Upper lobe of left lung (tissue), 6 donors: ENCODE data around the gene GAK. TPM values are rescaled to one million over a fixed set of nuclear protein-coding genes. Genes with fewer than 3 reads are reported as not detected.

Experiments
- ATAC-seq, 2 donors: fragments of 200-7000 bp; cut with Tn5 transposase; one replicate each; pipeline ENCODE4 v1.9.1; 2022; ENCODE audit warnings: mild to moderate bottlenecking in 2 of 2, moderate library complexity in 2 of 2; ENCODE audit not compliant: low FRiP score in 2 of 2
- DNase-seq, 2 donors: peaks; one replicate each; pipeline ENCODE4 v3.0.0-alpha.2; 2019 to 2020
- H3K27ac ChIP-seq, 4 donors: fragments of 200-600 bp; sonication (generic); one replicate each; pipeline ENCODE4 v1.5.1; 2016 to 2019
- H3K27me3 ChIP-seq, 4 donors: fragments of 200-600 bp; sonication (generic); one replicate each; pipeline ENCODE4 v1.5.1; 2017 to 2019
- H3K36me3 ChIP-seq, 4 donors: fragments of 200-600 bp; sonication (generic); one replicate each; pipeline ENCODE4 v1.5.1; 2016 to 2019
- H3K4me1 ChIP-seq, 4 donors: fragments of 200-600 bp; sonication (generic); one replicate each; pipeline ENCODE4 v1.5.1; 2018 to 2019
- H3K4me3 ChIP-seq, 4 donors: fragments of 200-600 bp; sonication (generic); one replicate each; pipeline ENCODE4 v1.5.1; 2017 to 2019; ENCODE audit warnings: mild to moderate bottlenecking in 2 of 4, moderate library complexity in 1 of 4
- H3K9me3 ChIP-seq, 4 donors: fragments of 200-600 bp; sonication (generic); one replicate each; pipeline ENCODE4 v1.5.1; 2018 to 2019
- CTCF ChIP-seq, 6 experiments: fragments of 450-650 bp in 4 of 6; fragments of 200-600 bp in 2 of 6; sonication (generic) in 2 of 6; IDR thresholded peaks; one replicate each; pipeline ENCODE4 v1.5.1; 2016 to 2019; ENCODE audit warnings: antibody characterized with exemption in 6 of 6
- EP300 ChIP-seq, 4 donors: sonication (generic); formaldehyde crosslinking; IDR thresholded peaks; one replicate each; pipeline ENCODE4 v1.5.1; 2017; ENCODE audit warnings: antibody characterized with exemption in 4 of 4, control low read depth in 2 of 4
- POLR2A ChIP-seq, 4 donors: fragments of 450-650 bp; IDR thresholded peaks; one replicate each; pipeline ENCODE4 v1.5.1; 2016 to 2017; ENCODE audit warnings: antibody characterized with exemption in 4 of 4, mild to moderate bottlenecking in 2 of 4
- POLR2AphosphoS5 ChIP-seq, 2 donors: sonication (generic); formaldehyde crosslinking; IDR thresholded peaks; one replicate each; pipeline ENCODE4 v1.5.1; 2017; ENCODE audit warnings: antibody characterized with exemption in 2 of 2
- WGBS, 2 donors: methylation state at CpG; one replicate each; pipeline ENCODE4 v1.1.5; 2017 to 2018; 5-methylcytosine and 5-hydroxymethylcytosine counted together
- total RNA-seq, 6 donors: library from RNA; depleted of rRNA in 4 of 6; stranded (reverse); fragments of >200 nt in 4 of 6; gene quantifications; one replicate each; pipeline versions ENCODE4 v1.1.0 to v1.2.1, GENCODE V29; 2016 to 2021
- donor health status: DM: no; HTN: no; CAD: no; lungs with moderate emphysema.
- donor health status: DM: no; HTN: yes; CAD: no; lungs with severe emphysema.

The GAK gene
- total RNA-seq, 6 donors from 2014 or later, result 116 to 380 (median 154) TPM

- H3K27me3 ChIP-seq, result peaks cover 0 to 60% (median 26%) of the 10 kb centered on the region in 4 donors
- no peak for ATAC-seq
- peaks cover 0 to 13% (median 2%) of the 10 kb centered on the region in 4 donors for H3K9me3 ChIP-seq
- no peak overlapping the region for H3K27ac ChIP-seq
- 80 to 85% methylated on average over 1 to 6 of the region's 6 CpGs for WGBS, 2 donors
- H3K36me3 ChIP-seq, result no peaks in the 10 kb centered on the region
- TF ChIP-seq CTCF (IDR thresholded peaks at IDR 0.05), result no peak
- no peak for TF ChIP-seq POLR2AphosphoS5 (IDR thresholded peaks at IDR 0.05)
- TF ChIP-seq EP300 (IDR thresholded peaks at IDR 0.05), result no peak
- TF ChIP-seq POLR2A (IDR thresholded peaks at IDR 0.05), result no peak
- peaks cover 15 to 27% (median 18%) of the 10 kb centered on the region in 4 donors for H3K4me1 ChIP-seq
- no peak for DNase-seq
- H3K4me3 ChIP-seq, result no peak overlapping the region
Observed at GRCh38 chr4:829291-829690, 102.8 kb downstream of the GAK start.

GRCh38 chr4:828641-829271, 103.4 kb downstream of the GAK start:
- no peak overlapping the region for H3K27ac ChIP-seq
- H3K4me3 ChIP-seq, result no peak overlapping the region
- no peaks in the 10 kb centered on the region for H3K36me3 ChIP-seq
- WGBS, 2 donors, result 48 to 54% methylated on average over 7 to 14 of the region's 16 CpGs
- peaks cover 0 to 13% (median 2%) of the 10 kb centered on the region in 4 donors for H3K9me3 ChIP-seq
- no peak for TF ChIP-seq EP300 (IDR thresholded peaks at IDR 0.05)
- TF ChIP-seq CTCF (IDR thresholded peaks at IDR 0.05), result no peak
- TF ChIP-seq POLR2AphosphoS5 (IDR thresholded peaks at IDR 0.05), result no peak
- no peak for TF ChIP-seq POLR2A (IDR thresholded peaks at IDR 0.05)
- peak in 1 of 2 donors; percentile 70 for DNase-seq
- ATAC-seq, result no peak
- H3K27me3 ChIP-seq, result peaks cover 0 to 65% (median 29%) of the 10 kb centered on the region in 4 donors
- H3K4me1 ChIP-seq, result peaks cover 15 to 27% (median 18%) of the 10 kb centered on the region in 4 donors

GRCh38 chr4:827209-828081, 104.7 kb downstream of the GAK start:
- Histone ChIP-seq H3K4me1 (peaks cover 15 to 27% (median 18%) of the 10 kb centered on the region in 4 donors), H3K27ac (no peak overlapping the region), H3K27me3 (peaks cover 0 to 72% (median 30%) of the 10 kb centered on the region in 4 donors), H3K9me3 (peaks cover 0 to 13% (median 2%) of the 10 kb centered on the region in 4 donors), H3K4me3 (no peak overlapping the region), H3K36me3 (no peaks in the 10 kb centered on the region)
- 24 to 41% methylated on average over 13 to 15 of the region's 20 CpGs for WGBS, 2 donors
- no peak for ATAC-seq
- TF ChIP-seq CTCF (IDR thresholded peaks at IDR 0.05), result no peak
- DNase-seq, result peak in 1 of 2 donors; percentile 62

GRCh38 chr4:826508-827208, 105.5 kb downstream of the GAK start:
- H3K4me3 ChIP-seq, result peak overlapping the region in 3 of 4 donors; percentile 16 to 32 (median 29)

More at GRCh38 chr4:826508-827208, 105.5 kb downstream of the GAK start:
- DNase-seq (peak in 1 of 2 donors; percentile 81), ATAC-seq (no peak)
- 4% methylated on average over 30 of the region's 75 CpGs; no CpG with 5 or more reads in 1 of the 2 donors for WGBS, 2 donors
- no peaks in the 10 kb centered on the region for H3K36me3 ChIP-seq
- H3K27me3 ChIP-seq, result peaks cover 0 to 72% (median 30%) of the 10 kb centered on the region in 4 donors
- TF ChIP-seq CTCF (IDR thresholded peaks at IDR 0.05) (no peak), POLR2AphosphoS5 (IDR thresholded peaks at IDR 0.05) (no peak), POLR2A (IDR thresholded peaks at IDR 0.05) (no peak), EP300 (IDR thresholded peaks at IDR 0.05) (no peak)
- no peak overlapping the region for H3K27ac ChIP-seq
- H3K4me1 ChIP-seq, result peaks cover 15 to 27% (median 18%) of the 10 kb centered on the region in 4 donors
- peaks cover 0 to 8% (median 1%) of the 10 kb centered on the region in 4 donors for H3K9me3 ChIP-seq
